Cardiac muscle cell (in vitro differentiated cells and primary cell): Measurements from ENCODE around the gene HRK. TPM values are rescaled to one million over a fixed set of nuclear protein-coding genes. Genes with fewer than 3 reads are reported as not detected.

Experiments used
- DNase-seq, 2 donors: peaks; one replicate each; pipeline versions ENCODE4 v3.0.0 to v3.0.0-alpha.2; 2010 to 2017; ENCODE audit warnings: low read depth in 1 of 2, low spot score in 1 of 2
- H3K27ac ChIP-seq: fragments of 200-600 bp; sonication (generic); 2 replicates; pipeline ENCODE4 v1.5.1; 2016
- H3K27me3 ChIP-seq: fragments of 200-600 bp; sonication (generic); 2 replicates; pipeline ENCODE4 v1.6.0; 2016; ENCODE audit warnings: control low read depth
- H3K36me3 ChIP-seq: fragments of 200-600 bp; sonication (generic); 2 replicates; pipeline ENCODE4 v1.5.1; 2016; ENCODE audit warnings: control low read depth
- H3K4me1 ChIP-seq: fragments of 200-600 bp; sonication (generic); 2 replicates; pipeline ENCODE4 v1.8.1; 2017; ENCODE audit warnings: low read depth, mild to moderate bottlenecking, mixed run types
- H3K4me3 ChIP-seq: fragments of 200-600 bp; sonication (generic); 2 replicates; pipeline ENCODE4 v1.5.1; 2016; ENCODE audit warnings: mild to moderate bottlenecking
- H3K9me3 ChIP-seq: fragments of 200-600 bp; sonication (generic); 2 replicates; pipeline ENCODE4 v1.5.1; 2017; ENCODE audit warnings: low read depth, mild to moderate bottlenecking, control low read depth
- polyA plus RNA-seq: library from polyadenylated mRNA; unstranded; fragments of >200 nt; fragmentation: Nextera tagmentation; extraction: Ambion mirVana; gene quantifications from 2 replicates; pipeline ENCODE4 v1.2.1, GENCODE V29; 2016
- total RNA-seq: library from RNA; depleted of rRNA; stranded (reverse); fragments of >200 nt; gene quantifications from 2 replicates; pipeline ENCODE4 v1.2.3, GENCODE V29; 2016
- TF ChIP-seq, protein P1 (sequence below): IDR thresholded peaks from 2 replicates; pipeline ENCODE4 v1.5.1; 2012; ENCODE audit warnings: low read depth, mild to moderate bottlenecking, low read length

The HRK gene
- total and polyA plus RNA-seq, 2 experiments from 2014 or later: 0.06 TPM; not detected in 1

DNA sequence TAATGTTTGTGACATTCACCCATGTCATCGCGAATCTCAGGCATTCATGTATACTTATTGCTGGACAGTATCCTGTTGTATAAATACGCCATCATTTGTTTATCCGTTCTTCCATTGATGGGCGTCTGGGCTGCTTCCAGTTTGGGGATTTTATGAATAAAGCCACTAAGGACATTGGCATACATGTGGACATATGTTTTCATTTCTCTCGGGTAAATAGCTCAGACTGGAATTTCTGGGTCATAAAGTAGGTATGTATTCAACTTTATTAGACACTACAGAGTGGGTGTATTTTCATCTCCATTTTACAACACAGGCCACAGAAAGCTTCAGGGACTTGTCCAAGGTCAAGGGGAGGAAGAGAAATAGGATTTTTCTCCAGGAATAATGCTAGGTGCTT lies 48.9 kb downstream of the HRK start:
- no peaks in the 10 kb centered on the region for H3K36me3 ChIP-seq
- no peak for DNase-seq
- no peak overlapping the region for H3K27ac ChIP-seq
- no peaks in the 10 kb centered on the region for H3K27me3 ChIP-seq
- no peak overlapping the region for H3K4me3 ChIP-seq
- H3K9me3 ChIP-seq: no peaks in the 10 kb centered on the region
- TF ChIP-seq, protein P1, sequence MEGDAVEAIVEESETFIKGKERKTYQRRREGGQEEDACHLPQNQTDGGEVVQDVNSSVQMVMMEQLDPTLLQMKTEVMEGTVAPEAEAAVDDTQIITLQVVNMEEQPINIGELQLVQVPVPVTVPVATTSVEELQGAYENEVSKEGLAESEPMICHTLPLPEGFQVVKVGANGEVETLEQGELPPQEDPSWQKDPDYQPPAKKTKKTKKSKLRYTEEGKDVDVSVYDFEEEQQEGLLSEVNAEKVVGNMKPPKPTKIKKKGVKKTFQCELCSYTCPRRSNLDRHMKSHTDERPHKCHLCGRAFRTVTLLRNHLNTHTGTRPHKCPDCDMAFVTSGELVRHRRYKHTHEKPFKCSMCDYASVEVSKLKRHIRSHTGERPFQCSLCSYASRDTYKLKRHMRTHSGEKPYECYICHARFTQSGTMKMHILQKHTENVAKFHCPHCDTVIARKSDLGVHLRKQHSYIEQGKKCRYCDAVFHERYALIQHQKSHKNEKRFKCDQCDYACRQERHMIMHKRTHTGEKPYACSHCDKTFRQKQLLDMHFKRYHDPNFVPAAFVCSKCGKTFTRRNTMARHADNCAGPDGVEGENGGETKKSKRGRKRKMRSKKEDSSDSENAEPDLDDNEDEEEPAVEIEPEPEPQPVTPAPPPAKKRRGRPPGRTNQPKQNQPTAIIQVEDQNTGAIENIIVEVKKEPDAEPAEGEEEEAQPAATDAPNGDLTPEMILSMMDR: no peak
- no peaks in the 10 kb centered on the region for H3K4me1 ChIP-seq

DNA sequence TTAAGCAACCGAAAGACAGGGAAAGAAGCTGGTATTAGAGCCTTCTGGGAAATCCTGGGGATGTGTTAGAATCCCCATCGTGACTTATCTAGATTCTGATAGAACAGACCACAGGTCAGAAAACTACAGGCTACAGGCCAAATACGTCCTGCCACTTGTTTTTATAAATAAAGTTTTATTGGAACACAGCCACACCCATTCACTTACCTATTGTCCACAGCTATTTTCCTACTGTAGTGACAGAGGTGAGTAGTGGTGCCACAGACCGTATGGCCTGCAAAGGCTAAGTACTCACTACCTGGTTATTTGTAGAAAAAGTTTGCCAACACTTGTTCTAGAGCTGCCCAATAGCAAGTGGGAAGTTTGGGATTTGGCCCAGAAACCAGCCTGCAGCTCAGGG lies 53.8 kb downstream of the HRK start:
- TF ChIP-seq, protein P1: no peak
- H3K36me3 ChIP-seq: no peaks in the 10 kb centered on the region
- H3K27ac ChIP-seq: no peak overlapping the region
- no peak for DNase-seq
- H3K27me3 ChIP-seq: no peaks in the 10 kb centered on the region
- H3K9me3 ChIP-seq: no peaks in the 10 kb centered on the region
- no peaks in the 10 kb centered on the region for H3K4me1 ChIP-seq
- H3K4me3 ChIP-seq: no peak overlapping the region

DNA sequence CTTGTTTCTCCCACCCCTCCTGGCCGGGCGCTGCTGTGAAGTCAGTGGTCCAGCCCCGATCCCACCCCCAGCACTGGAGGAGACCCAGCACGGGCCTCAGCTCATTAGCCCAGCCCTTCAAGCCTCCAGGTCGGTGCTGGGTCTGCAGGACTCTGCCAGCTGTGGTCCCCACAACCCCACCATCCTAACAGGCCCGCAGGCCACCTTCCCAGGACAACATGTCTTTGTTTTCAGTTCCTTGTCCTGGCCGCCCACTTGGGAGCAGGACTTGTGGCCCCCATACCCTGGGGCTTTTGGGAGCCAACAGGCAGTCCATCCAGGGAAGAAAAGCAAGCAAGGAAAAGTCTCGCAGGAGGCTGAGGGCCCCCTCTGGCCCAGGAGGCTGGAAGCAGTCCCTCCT lies 60.0 kb downstream of the HRK start:
- H3K4me3 ChIP-seq: no peak overlapping the region
- no peaks in the 10 kb centered on the region for H3K9me3 ChIP-seq
- no peak overlapping the region for H3K27ac ChIP-seq
- H3K36me3 ChIP-seq: no peaks in the 10 kb centered on the region
- no peaks in the 10 kb centered on the region for H3K4me1 ChIP-seq
- no peak for DNase-seq
- TF ChIP-seq, protein P1: no peak
- no peaks in the 10 kb centered on the region for H3K27me3 ChIP-seq

DNA sequence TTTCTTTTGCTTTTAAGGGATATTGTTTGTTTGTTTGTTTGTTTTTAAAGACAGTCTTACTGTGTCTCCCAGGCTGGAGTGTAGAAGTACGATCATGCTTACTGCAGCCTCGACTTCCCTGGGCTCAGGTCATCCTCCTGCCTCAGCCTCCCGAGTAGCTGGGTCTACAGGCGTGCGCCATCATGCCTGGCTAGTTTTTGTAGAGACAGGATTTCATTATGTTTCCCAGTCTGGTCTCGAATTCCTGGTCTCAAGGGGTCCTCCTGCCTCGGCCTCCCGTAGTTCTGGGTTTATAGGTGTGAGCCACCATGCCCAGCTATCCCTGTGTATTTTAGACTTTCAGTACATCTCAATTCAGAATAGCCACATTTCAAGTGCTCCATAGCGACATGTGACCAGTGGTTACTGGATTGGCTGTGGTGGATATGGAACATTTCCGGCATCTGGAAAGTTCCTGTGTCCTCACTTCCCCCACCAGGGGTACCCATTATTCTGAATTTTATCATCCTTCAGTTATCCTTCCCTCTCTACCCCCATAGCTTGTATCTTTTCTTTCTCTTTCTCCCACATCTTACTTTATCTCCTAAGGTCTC lies 61.1 kb downstream of the HRK start:
- DNase-seq: no peak
- H3K9me3 ChIP-seq: no peaks in the 10 kb centered on the region
- H3K36me3 ChIP-seq: no peaks in the 10 kb centered on the region
- TF ChIP-seq, protein P1: no peak
- no peaks in the 10 kb centered on the region for H3K27me3 ChIP-seq
- H3K4me1 ChIP-seq: no peaks in the 10 kb centered on the region
- no peak overlapping the region for H3K27ac ChIP-seq
- H3K4me3 ChIP-seq: peak overlapping the region; percentile 63

DNA sequence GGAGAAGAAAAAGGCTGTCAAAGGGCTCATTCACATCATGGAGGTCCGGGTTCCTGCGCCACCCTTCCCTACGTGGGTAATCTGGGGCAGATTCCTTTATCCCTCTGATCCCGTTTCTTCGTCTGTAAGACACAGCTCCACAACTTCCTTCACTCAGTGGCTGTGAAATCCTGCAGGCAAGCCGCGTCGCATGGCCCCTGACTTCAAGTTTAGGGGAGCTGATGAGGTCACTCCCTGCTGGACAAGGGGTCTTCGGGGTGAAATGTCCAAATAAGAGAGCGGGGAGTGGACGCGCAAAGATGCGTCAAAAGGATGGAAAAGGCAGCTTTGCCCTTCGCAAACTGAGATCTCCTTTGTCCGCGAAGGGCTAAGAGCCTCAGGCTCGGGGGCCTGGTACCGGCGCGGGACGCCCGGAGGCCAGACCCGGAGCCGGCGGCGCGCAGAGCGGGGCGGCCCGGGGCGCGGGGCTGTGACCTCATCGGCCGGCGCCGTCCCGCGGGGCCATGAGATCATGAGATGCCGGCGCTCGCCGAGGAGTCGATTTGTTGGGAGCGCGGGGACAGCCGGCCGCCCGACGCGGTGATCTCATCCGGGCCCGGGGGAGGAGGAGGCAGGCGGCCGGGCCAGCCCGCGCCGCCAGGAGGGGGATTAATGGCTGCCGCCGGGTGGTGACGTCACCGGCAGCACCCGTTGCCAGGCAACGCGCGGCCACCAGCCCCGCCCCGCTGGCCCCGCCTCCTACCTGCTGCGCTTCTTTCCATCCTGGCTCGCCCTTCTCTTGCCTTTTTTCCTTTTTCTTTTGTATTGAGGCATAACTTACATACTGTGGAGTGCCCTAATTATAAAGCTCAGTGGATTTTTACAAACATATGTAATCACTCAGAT lies 62.1 kb downstream of the HRK start:
- Histone ChIP-seq H3K27ac (peak overlapping the region; percentile 95), H3K4me1 (no peaks in the 10 kb centered on the region), H3K4me3 (peak overlapping the region; percentile 63), H3K9me3 (no peaks in the 10 kb centered on the region), H3K36me3 (no peaks in the 10 kb centered on the region), H3K27me3 (no peaks in the 10 kb centered on the region)
- TF ChIP-seq, protein P1: no peak
- DNase-seq: peak; percentile 90 to 96
